ENCODE results near the gene SMOC1.

The SMOC1 gene

DNA sequence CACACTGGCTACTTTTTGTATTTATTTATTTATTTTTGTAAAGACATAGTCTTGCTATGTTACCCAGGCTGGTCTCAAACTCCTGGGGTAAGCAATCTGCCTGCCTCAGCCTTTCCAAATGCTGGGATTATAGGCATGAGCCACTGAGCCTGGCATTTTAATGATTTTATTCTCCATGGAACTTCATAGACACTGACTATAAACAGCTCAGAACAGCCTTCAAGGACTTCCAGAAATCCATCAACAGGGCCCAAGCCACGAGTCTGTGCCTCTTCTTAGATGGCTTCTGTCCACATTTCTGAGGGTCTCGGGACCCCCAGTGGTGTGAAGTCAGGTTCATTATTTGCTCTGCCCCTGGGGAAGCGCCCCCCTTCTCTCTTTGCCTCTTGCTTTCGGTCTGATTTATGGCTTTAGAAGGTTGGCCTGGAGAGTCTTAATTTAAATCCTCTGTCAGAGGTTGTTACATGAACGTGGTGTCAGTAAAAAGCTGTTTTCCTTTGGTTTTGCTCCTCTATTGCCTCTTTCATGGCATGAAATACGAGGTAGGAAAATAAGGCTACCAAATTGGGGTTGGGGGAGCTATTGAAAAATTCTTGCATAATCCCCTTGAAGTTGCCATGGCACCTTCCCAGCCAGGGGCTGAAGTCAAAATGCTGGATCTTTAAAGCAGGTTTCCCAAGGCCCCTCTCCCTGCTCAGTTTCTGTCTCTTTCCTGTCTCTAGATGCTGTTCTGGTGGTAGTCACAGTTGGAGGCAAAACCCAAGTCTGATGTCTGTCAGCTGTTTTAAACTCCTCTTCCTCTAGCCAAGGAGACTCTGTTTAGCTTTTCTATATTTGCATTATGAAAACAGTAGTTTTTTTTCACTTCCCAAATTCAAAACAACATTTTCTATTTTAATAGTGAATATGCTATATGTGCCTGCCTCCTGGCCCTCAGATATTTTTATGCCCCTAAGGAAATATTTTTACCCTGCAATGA, 129.4 kb downstream of the SMOC1 start:
- no peak for DNase-seq (ENCODE audit: low spot score)

DNA sequence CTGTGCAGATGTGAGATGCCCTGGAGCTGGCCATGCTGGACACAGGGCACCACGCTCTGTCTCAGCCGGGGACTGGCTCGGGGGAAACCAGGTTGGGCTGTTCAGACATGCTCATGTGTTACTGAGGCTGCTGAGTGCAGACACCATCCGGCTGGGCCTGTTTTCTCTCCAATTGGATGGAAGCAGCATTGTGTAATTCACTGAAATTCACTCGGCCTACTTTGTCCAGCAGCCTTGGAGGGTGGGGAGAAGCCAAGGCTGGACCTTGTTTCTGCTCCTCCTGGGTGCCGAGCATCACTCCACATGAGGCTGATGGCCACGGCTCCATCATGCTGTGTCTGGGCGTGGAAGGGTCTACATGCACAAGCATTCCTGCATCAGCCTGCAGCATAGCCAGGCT, 130.7 kb downstream of the SMOC1 start:
- no peak for DNase-seq (ENCODE audit: low spot score)

DNA sequence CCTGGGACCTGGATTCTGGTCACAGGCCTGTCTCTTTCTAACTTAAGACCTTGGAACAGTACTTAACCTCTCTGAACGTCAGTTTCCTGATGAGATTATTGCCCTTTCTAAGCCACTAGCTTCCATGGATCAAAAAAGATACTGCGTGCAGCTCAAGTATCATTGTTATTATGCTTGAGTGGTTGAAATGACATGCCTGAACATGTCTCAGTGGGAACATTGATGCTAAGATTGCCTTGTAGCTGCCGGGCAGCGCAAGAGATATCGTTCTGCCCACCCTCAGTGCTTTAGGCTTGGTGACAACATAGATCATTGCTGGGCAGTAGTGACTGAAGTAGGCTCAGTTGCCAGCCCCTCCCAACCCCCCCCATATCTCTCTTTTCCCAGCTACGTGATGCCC, 131.9 kb downstream of the SMOC1 start:
- DNase-seq (ENCODE audit: low spot score): no peak

DNA sequence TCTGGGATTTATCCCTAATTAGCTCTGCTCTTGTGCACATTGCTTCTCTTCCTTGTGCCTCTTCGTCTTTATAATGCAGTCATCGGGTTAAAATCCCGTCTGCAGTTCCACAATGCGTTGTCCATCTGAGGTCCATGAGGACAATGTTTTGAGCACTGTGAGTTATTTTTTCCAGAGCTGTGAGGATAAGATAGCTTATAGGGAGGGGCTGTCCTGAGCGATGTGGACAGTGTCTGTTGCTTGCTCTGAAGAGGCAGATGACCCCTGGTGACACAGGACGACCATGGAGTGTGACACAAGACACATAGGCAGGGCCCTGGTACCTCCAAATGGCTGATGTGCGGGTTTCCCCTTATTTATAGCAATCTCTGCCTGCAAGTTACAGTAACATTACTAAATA, 132.5 kb downstream of the SMOC1 start:
- DNase-seq (ENCODE audit: low spot score): no peak

DNA sequence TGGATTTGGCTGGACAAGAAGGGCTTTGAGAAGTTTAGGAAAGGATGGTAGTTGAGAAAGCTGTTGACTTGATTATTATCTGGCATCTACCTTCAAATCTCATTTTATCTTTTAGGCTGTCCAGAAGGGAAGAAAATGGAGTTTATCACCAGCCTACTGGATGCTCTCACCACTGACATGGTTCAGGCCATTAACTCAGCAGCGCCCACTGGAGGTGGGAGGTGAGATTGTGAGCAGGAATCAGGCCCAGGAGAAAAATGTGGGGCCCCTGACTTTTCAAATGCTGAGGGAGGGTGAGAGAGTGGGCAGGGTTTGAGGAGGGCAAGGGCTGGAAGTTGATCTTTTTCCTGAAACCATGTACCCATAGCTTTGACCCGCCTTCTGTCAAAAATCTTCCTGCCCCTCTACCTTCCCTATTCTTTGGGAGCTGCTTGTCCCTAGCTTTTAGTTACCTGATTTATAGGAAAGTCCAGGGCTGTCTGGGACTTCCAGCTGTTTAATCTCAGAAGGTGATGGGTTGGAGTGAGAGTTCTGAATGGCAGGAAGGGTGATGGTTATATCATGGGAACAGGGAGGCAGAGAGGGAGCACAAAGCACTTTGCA, 134.2 kb downstream of the SMOC1 start:
- DNase-seq (ENCODE audit: low spot score): peak; percentile 40

DNA sequence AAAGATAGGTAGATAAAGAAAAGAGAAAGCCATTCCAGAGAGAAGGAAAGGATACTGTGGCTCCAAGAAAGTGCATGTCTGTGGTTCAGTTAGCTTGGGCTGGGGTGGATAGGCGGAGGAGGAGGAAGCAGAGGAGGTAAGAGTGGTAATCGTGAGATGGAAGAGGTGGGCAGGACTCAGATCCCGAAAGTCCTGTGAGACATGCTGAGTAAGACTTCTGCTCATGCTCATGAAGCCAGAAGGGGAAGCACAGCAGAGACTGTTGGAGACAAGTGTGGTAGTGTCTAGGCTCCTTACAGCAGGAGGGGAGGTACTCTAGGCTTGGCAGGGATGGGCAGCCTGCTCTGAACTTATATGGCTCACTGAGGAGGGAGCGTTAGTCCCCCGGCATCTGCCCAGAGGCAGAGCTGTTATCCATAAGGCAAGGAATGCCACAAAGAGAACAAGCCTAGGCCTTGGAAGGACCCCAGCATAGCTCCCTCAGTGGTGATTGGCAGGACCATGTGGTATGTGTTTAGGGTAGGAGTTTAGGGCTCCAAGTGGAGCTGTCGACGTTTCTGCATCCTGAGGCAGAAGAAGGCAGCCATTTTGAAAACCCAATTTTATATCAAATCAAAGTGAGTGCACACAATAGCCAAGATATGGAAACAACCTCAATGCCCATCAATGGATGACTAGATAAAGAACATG, 135.3 kb downstream of the SMOC1 start:
- no peak for DNase-seq (ENCODE audit: low spot score)

DNA sequence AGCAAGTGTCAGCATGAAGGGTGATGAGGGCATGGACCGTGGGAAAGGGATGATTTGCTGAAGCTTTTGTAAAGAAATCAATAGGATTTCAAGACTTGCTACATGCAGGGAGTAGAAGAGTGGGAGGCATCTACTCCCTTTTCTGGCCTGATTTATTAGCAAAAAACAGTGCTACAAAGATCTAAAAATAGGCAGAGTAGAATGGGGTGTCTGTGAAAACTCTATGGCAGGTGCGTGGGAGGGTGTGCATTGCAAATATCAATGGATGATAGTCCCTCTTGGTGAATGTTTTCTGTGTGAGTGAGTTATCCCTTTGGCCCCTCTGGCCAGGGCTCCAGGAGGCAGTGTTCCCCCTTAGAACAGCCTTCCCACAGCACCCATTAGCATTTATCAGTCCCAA, 139.0 kb downstream of the SMOC1 start:
- no peak for DNase-seq (ENCODE audit: low spot score)

DNA sequence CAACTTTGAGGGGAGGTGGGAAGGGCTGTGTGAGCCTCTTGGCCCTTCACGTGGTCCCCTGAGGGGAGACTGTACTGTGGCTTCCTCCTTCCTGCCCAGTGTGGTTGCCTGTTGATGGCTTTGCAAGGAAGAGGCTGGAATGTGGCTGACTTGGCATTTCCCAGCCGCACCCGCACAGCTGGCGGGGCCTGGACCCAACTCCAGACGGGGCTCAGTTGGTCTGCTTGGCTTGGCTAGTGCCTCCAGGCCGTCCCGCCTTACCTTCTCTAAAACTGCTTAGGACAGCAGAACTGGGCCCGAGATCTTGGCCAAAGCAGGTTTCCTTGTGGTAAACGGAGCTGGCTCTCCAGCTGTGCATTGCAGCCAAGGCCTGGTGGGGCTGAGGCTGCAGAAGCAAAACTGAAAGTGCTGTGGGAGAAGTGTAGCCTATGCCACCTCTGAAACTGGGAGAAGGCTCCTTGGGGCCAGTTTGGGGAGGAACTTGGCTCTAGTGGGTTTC, 139.5 kb downstream of the SMOC1 start:
- no peak for DNase-seq (ENCODE audit: low spot score)

DNA sequence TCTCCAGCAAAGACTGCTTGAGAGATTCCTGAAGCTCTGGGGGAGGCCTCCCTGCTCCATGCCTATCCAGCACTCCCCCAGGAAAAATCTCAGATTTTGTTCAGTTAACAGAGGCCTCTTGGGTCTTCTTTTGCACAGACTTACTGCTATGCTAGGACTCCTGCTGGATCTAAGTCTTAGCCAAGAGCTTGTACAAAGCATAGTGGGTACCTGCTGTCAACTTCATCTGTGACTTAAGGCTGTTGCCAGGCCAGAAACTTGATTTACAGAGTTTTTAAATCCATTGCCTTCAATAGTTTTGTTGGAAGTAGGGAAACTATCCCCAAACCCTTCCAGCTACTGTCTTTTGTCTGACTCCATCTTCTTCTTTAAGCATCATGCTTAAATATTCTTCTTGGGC, 140.5 kb downstream of the SMOC1 start:
- no peak for DNase-seq (ENCODE audit: low spot score)

DNA sequence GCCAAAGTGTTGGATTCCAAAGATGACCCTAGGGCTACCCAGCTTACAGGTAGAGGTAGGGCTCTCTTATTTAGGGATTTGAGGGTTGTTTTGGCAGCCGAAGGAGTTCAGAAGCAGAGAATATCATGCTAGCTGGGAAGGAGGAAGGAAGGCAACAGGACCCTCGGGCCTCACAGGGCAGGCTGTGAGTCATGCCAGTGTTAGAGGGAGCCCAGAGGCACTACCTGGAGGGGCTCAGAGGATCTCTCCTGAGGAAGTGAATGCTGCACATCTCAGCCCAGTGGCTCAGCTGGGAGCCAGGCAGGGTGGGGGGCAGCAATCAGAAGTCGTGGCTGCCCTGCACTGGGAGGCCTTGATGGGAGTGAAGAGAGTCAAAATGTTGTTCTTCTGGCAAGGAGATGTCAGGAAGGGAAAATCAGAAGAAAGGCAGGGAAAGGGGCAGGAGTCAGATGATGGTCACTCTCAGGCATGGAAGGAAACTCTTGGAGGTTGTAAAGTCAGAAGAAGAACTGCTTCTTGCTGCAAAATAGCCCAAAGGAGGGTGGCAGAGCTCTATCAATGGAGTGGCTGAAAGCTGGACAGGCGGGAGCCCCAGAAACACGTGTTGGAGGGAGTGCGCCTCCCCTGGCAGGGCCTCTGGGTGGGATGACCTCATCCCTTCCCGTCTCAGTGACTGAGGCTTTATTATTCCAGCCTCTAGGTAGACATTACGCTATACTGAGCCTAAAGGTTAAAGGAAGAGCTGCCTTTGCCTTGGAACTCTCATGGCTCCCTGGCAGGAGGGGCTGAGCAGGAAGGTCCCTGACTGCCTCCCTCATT, 141.3 kb downstream of the SMOC1 start:
- DNase-seq (ENCODE audit: low spot score): no peak

DNA sequence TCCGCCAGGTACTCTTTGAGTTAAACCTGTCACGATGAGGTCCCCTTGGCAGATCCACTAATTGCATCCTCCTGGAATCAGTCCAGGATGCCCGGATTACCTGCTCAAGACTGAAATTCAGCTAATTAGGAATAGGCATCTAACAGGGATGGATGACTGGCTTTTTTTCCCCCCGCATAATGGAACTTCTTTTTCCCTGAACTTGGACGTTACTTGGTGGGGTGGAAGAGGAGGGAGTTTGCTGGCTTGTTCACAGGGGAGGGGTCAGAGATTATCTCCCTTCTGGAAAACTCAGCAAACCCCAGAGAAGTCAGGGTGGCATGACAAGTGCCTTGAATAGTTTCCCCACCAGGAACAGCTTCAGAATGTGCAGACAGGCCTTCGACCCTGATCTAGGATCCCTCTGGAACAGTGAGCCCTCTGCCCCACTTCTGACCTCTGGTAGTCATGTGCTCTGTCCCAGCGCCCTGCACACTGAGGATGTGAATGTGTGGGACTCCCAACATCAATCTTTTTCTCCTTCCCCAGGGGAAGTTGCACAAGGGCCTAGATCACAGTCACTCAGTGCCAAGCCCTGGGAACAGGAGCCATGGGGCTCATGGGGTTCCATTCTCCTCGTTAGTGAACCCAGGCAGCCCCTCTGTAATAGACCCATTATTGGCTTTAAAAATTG, 142.5 kb downstream of the SMOC1 start:
- no peak for DNase-seq (ENCODE audit: low spot score)

DNA sequence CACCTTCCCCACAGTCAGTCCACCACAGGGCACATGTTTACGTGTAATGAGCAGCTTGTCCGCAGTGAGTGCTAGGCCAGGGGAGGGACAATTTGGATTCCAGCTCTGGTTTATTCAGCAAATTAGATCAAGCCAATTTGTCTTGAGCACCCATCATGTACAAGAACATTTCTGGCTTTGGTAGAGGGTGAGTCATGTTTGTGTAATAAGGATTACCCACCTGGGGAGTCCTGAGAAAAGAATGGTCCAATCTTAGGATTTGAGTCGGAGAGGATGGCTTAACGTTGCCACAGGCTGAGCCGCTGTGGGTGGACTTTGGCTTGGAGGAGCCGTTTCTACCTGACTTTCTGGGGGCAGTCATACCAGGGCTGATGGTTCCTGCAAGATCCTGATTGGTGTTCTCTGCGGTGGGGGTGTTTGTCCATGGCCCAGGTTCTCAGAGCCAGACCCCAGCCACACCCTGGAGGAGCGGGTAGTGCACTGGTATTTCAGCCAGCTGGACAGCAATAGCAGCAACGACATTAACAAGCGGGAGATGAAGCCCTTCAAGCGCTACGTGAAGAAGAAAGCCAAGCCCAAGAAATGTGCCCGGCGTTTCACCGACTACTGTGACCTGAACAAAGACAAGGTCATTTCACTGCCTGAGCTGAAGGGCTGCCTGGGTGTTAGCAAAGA, 143.7 kb downstream of the SMOC1 start:
- DNase-seq (ENCODE audit: low spot score): no peak

DNA sequence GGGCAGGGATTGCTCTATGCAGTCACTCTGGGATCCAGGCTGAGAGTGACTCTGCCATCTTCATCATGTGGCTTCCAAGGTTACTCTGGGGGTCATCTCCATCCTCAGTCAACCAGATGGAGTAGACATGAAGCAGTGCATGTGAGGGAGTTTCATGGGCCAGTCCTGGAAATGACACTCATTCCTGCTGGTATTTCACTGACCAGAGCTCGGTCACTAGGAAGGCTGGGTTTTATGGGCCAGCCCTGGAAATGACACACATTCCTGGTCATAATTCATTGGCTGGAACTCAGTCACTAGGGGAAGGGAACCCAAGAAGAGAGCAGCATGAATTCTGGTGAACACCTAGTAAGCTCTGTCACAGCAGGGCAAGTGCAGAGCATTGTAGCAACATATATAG, 144.7 kb downstream of the SMOC1 start:
- DNase-seq (ENCODE audit: low spot score): no peak

DNA sequence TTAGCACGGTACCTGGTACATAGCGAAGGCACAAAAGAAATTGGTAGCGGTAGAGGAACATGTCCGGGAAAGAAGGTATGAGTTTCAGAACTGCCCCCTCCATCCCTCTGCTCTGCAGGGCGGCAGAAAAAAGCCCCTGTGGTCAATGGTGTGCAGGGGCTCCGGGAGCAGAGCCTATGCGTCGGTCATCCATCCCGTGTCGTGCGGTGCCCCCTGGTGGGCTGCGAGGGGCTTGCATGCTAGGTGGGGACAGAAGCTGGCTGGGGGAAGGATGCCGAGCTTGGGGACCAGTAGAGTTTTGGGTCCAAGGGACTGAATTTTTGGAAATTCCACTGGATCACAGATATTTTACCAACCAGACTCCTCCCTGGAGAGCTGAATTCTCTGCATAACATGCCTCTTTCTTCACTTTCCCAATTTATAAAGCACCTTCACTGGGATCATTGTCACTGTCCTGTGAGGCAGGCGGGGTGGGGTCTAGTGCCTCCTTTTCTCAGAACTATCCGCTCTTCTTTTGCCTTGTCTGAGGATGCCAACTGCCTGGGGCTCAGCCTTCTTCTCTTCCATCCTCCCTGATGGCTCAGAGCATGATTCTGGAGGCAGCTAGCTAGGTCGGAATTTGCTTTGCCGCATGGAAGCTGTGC, 148.7 kb downstream of the SMOC1 start:
- DNase-seq (ENCODE audit: low spot score): peak; percentile 77

DNA sequence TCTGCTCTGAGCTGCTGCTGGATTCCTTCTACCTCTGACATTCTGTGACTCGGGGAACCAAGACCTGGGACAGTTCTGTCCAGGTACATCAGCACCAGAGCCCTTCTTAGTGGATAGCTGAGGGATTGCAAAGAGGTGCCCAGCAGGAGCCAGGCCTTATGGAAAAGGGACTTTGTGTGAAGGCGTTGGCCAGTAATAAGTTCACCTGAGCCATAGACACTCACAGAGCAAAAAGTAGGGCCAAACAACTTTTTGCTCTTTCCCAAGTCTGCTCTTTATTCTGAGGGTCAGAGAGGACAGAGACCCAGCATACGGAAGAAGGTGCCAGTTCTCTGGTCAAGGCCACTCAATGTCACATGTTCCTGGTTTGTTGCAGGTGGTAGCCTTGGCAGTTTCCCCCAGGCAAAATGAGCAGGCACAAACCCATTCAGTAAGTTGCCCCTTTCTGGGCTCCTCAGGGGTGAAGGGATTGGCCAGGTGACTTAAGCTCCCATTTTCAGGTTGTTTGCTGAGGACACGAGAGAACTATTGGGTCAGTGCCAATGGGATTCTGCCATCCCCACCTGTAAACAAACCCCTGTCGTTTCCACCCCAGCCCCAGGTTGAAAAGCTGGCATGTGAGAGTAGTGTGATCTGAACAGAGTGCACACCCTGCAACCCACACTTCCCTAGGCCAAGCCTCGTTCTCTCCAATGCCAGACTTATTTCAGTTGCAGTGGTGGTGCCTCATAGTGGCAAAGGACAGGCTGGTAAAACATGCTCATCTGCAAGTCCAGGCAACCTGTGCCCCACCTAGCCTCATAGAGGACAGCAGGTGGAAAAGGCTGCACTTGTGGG, 150.3 kb downstream of the SMOC1 start:
- no peak for DNase-seq (ENCODE audit: low spot score)

DNA sequence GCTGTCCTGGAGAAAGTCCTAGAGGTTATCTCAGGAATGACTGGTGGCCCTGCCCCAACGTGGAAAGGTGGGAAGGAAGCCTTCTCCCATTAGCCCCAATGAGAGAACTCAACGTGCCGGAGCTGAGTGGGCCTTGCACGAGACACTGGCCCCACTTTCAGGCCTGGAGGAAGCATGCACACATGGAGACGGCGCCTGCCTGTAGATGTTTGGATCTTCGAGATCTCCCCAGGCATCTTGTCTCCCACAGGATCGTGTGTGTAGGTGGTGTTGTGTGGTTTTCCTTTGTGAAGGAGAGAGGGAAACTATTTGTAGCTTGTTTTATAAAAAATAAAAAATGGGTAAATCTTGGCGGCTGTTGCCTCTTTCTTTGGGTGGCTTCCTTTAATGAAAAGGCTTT, 152.8 kb downstream of the SMOC1 start:
- DNase-seq (ENCODE audit: low spot score): no peak

DNA sequence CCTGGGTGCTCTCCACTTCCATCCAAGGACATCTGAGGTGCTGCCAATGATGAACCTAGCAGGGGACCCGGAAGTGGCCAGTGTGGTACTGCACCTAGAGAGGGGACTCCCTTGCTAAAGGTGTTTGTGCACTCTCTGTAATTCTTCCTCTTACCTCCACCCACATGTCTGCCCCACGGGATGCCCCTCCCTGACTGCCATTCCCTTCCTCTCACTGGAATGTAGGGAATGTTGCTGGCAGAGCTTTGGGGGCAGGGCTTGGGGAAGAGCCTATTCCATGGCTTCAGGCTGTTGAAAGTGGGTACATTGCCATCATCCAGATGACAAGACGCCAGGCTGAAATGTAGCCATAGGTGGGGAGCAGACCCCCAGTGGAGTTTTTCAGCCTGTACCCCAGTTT, 153.2 kb downstream of the SMOC1 start:
- no peak for DNase-seq (ENCODE audit: low spot score)

DNA sequence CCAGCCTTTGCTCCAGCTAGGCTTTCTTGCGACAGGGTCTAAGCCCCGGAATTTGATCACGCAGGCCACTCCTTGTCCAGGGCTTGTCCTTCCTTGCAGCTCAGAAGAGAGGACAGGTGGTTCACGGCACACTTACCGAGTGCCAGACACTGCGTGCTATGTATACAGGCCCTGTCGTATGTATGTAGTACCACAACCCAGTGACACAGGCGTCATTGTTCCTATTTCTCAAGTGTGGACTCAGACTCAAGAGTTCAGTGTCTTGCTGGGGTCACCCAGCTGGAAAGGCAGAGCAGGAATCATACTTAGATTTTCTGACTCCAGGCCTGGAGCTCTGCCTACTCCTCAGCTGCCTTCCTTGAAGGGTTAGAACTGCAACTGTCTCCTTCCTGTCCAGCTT, 153.9 kb downstream of the SMOC1 start:
- DNase-seq (ENCODE audit: low spot score): no peak

DNA sequence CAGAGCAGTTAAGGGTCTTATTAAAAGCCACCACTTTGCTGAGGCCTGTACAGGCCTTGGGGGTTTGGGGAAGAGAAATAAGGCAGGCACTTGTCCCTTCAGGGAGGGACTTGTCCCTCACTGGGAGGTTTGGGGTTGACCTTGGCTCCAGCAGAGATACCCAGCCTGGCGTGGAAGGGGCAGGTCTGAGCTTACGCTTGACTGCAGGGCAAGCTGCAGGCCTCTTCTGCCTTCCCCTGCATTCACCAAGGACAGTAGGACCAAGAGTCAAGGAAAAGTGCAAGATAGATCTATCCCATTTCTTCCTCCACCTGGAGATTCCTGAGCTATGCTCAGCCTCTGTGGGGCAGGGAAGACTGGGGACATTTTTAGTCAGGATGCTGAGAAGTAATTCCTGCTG, 154.3 kb downstream of the SMOC1 start:
- DNase-seq (ENCODE audit: low spot score): no peak

Data from HuH-7.5 (cell line).